ENCODE measurements around the gene MAP3K12.
"Not testable (repeated sequence)": the region's sequence is repeated elsewhere in the genome, so short reads cannot be mapped to it uniquely, and the experiment has no call there.

Gene MAP3K12

DNA sequence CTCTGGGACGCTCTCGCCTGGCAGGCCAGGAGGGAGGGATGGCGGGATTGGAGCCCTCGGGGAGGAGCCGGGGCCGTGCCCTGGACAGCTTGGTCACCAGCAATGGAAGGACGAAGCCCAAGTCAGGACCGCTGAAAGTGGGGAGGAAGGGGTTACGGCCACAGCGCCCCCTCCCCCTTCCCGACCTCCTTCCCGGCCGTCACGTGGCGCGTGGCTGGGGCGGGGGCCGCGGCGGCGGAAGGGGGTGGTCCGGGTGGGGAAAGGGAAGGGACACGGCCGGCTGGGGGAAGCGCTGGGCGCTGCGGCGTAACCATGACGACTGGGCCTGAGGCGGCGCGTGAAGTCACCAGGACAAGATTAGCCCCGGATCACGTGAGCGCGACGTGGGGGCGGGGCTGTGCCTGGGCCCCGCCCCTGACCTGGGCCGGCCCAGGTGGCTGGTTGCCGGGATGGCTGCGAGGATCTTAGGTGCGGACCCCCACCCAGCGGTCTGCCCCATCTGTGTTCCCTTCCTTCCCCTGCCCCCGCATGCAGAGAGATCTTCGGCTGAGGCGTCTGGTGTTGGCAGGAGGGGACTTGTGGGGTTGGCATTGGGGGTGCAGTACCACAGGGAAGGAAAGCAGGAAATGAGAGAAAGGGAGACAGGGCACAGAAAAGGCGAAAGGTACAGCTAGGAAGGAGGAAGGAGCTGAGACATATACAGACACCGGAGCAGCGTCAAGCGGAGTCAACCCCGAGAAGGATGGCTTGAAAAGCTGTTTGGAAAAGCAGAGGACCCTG is 6.2 kb downstream of the MAP3K12 start:
- TF ChIP-seq POLR2A (IDR thresholded peaks at IDR 0.05; ENCODE audit: low read length): peak; percentile 80
- TF ChIP-seq GATA1 (IDR thresholded peaks at IDR 0.05; ENCODE audit: low read depth, low read length): no peak
- DNase-seq: peak; percentile 91 to 94

DNA sequence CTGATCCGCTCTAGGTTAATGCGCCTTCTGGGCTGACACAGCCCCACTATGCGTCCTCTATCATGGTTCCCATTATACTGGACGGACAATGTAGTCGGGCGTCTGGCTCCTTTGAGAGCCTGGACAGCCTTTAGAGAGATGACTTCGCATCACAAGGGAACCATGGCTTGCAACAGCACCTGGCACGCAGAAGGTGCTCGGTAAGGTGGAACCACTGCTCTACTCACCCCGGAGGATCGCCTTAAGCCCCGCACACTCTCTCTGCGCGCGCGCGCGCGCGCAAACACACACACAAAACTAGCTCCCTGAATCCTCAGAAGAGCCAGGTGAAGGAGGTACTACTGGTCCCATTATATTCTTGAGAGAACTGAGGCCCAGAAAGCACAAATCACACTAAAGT is 7.1 kb downstream of the MAP3K12 start:
- no peak for TF ChIP-seq POLR2A (IDR thresholded peaks at IDR 0.05; ENCODE audit: low read length)
- no peak for TF ChIP-seq GATA1 (IDR thresholded peaks at IDR 0.05; ENCODE audit: low read depth, low read length)
- peak in 1 of 2 experiments; percentile 21 for DNase-seq

DNA sequence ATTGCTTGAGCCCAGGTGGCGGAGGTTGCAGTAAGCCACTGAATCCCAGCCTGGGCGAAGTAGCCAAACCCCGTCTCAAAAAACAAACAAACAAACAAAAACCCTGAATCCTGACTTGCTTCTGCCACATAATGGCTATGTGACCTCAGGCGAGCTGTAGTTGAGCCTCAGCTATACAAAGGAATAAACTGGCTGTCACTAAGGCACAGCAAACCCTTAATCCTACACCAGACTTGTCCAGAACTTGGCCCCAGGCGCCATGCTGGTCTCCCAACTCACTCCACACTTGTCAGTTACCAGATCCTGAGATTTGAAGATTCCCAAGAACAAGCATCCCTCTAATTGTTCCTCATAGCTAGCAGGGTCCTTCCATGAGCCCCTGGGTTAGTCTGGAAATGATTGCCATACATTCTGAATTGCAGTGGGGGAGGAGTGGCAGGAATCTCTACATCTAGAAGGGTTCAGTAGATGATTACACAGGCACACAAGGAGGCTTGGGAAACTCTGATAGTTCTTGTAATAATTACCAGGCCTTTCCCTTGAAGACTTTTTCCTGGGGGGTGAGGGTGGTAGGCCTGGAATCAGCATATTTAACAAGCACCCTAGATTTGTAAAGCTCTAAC is 9.9 kb downstream of the MAP3K12 start:
- DNase-seq: no peak
- no peak for TF ChIP-seq POLR2A (IDR thresholded peaks at IDR 0.05; ENCODE audit: low read length)
- TF ChIP-seq GATA1 (IDR thresholded peaks at IDR 0.05; ENCODE audit: low read depth, low read length): no peak

DNA sequence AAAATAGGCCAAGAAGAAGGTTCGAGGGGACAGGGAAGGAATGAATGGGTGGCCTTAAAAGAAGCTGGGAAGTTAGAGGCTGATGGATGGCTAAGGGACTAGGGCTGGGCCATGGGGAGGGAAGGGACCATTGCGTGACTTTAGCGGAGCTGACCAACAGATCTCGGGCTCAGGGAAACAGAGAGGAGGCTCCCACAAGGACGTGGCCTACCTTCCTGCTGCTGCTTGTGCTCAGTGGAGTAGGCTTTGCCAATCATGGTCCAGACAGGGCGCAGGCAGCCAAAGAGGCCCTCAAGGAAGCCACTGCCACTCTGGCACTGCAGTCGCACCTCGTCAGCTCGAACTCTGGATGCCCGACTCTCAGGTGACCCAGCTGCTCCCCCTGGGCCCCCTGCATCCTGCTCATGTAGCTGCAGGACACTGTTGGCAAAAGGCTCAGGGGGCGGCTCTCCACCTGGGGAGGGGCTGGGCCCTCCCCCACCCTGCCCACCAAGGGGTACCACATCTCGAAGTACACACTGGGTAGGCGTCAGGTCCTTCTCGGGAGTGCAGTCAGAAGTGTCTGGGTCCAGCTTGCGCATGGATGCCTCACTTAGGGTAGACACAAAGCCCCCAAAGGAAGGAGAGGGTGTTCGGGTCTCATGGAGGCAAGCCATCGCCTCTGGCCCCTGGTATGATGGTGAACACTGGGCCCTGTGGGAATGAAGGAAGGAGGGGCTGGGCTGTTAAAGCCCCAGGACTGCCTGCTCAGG is 12.3 kb downstream of the MAP3K12 start:
- no peak for TF ChIP-seq GATA1 (IDR thresholded peaks at IDR 0.05; ENCODE audit: low read depth, low read length)
- TF ChIP-seq POLR2A (IDR thresholded peaks at IDR 0.05; ENCODE audit: low read length): no peak
- DNase-seq: no peak

DNA sequence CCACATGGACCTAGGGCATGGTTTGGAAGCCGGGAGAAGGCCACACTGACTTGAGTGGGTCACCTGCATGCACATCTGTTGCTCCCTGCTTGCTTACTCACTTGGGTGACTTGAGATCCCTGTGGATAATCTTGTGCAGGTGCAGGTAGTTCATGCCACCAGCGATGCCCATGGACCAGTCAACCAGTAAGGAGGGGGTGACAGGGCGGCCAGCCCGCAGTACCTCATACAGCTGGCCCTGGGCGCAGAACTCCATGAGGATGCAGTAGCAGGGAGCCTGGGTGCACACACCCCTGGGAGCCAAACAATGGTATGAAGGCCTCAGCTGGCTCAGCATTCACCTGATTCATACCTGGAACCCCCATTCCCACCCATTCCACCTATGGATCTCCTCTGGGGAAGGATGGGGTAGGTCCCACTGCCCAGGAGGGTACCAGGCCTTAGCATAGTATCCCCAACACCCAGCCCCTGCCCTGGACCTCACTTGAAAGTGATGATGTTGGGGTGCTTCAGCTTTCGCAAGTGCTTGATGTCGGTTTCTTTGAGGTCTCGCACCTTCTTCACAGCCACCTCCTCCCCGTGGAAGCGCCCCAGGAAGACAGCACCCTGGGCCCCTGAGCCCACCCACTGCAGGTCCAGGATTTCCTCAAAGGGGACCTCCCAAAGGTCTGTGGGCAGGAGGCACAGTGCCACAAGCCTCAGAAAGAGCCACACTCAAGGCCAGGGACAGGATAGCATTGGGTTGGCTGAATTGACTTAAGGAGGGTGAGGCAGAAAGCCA is 13.1 kb downstream of the MAP3K12 start:
- TF ChIP-seq GATA1 (IDR thresholded peaks at IDR 0.05; ENCODE audit: low read depth, low read length) (no peak), POLR2A (IDR thresholded peaks at IDR 0.05; ENCODE audit: low read length) (no peak)
- DNase-seq: no peak

DNA sequence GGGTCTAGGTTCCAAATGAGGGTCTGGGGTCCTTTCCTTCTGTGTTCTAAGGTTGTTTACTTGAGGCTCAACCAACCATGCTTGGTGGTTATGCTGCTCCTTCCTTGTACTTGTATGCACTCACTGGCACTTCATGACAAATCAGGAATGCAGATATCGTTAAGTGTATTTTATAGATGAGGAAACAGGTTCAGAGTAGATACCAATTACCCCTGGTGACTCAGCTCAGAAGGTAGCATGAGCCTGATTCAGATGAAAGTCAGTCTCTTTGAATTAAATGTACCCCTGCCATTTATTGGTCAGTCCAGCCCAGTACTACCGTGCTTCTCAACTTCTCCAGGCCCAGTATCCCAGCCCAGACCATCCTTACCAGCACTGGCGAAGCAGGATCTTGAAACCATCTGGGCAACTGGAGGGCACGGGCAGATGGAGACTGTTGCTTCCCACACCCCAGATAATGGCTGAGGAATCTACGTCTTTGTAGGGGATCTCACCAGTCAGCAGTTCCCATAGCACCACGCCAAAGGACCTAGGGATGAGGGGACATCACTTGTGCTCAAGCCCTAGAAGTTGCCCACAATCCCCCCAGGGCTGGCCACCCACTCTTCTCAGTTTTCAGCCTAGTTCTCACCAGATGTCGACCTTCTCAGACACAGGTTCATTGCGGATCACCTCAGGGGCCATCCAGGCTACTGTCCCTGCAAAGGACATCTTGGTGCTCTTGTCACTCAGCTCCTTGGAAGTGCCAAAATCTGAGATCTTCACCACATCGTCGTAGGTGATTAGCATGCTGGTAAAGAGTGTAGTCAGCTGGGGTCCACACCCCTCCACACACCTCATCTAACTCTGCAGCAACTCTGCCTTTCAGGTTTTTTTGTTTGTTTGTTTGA is 14.3 kb downstream of the MAP3K12 start:
- TF ChIP-seq POLR2A (IDR thresholded peaks at IDR 0.05; ENCODE audit: low read length): no peak
- TF ChIP-seq GATA1 (IDR thresholded peaks at IDR 0.05; ENCODE audit: low read depth, low read length): no peak
- no peak for DNase-seq

DNA sequence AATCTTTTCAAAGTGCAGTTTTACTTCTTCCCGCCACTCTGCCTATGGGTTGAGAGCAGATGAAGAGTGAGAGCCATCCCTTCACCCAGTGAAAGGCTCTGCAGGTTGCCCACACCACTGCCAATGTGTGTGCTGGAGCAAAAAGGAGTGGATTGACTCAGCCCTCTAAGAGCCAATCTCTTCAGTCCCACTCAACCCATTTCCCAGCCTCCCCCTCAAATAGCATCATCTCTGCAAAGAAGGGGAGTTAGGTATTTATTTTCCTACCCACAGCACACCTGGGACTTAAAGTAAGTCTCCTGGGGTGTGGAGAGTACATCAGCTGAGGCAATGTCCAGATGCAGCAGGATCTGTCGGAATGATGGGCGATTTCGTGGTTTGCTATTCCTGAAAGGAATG is 15.3 kb downstream of the MAP3K12 start:
- DNase-seq: no peak
- TF ChIP-seq POLR2A (IDR thresholded peaks at IDR 0.05; ENCODE audit: low read length): no peak
- TF ChIP-seq GATA1 (IDR thresholded peaks at IDR 0.05; ENCODE audit: low read depth, low read length): no peak

GRCh38 chr12:53483225-53483978 is 15.9 kb downstream of the MAP3K12 start:
- DNase-seq: no peak
- TF ChIP-seq POLR2A (IDR thresholded peaks at IDR 0.05; ENCODE audit: low read length) (peak; percentile 42), GATA1 (IDR thresholded peaks at IDR 0.05; ENCODE audit: low read depth, low read length) (no peak)

DNA sequence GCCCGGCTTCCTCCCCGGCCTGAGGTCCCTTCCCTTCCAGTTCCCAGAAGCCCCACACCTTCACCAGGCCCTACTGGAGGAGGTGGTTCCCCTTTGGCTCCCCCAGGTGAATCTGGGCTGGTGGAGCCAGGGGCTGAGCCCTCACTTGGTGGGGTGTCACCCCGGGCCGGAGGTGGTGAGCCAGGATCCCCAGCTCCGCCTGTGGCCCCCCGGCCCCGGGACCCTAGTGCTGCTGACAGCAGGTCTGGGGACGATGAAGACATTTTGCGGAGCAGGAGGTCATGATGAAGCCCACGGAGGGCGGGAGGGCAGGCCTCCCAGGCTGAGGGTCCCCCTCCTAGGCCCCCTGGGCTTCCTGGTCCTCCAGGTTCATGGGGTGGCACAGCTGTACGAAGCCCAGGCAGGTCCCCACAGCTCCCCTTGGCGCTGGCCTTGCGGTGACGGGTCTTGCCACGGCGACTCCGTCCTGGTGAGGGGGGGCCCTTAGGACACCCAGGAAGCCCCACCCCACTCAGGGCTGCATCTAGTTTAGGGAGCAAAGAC is 16.6 kb downstream of the MAP3K12 start:
- TF ChIP-seq POLR2A (IDR thresholded peaks at IDR 0.05; ENCODE audit: low read length) (no peak), GATA1 (IDR thresholded peaks at IDR 0.05; ENCODE audit: low read depth, low read length) (no peak)
- no peak for DNase-seq

GRCh38 chr12:53481939-53482586 is 17.2 kb downstream of the MAP3K12 start:
- TF ChIP-seq POLR2A (IDR thresholded peaks at IDR 0.05; ENCODE audit: low read length) (no peak), GATA1 (IDR thresholded peaks at IDR 0.05; ENCODE audit: low read depth, low read length) (no peak)
- DNase-seq: peak in 1 of 2 experiments; percentile 32

- DNase-seq: not testable (repeated sequence)
Observed at GRCh38 chr12:53481458-53481857, 17.8 kb downstream of the MAP3K12 start.
